ENCODE measurements around the gene GRID2.

DNA sequence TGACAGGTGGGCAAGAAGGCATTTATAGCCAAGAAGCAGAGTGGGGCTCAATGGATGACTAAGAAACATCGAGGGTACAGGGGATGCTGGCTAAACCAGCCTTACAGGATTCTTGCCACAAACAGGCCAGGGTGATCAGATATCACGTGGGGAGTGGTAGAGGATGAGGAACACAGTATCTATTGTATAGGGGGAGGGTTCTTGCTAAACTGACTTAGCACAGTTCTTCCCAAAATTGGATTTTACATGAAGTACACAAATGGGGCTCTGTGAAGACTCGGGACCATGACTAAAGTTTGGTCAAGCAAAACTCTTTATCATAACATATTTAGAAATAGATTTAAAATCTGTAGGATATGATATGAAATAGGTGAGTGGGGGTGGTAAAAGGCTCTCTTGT is 1380.8 kb downstream of the GRID2 start:
- no peak for TF ChIP-seq POLR2A (IDR thresholded peaks at IDR 0.05)
- TF ChIP-seq, protein P1, sequence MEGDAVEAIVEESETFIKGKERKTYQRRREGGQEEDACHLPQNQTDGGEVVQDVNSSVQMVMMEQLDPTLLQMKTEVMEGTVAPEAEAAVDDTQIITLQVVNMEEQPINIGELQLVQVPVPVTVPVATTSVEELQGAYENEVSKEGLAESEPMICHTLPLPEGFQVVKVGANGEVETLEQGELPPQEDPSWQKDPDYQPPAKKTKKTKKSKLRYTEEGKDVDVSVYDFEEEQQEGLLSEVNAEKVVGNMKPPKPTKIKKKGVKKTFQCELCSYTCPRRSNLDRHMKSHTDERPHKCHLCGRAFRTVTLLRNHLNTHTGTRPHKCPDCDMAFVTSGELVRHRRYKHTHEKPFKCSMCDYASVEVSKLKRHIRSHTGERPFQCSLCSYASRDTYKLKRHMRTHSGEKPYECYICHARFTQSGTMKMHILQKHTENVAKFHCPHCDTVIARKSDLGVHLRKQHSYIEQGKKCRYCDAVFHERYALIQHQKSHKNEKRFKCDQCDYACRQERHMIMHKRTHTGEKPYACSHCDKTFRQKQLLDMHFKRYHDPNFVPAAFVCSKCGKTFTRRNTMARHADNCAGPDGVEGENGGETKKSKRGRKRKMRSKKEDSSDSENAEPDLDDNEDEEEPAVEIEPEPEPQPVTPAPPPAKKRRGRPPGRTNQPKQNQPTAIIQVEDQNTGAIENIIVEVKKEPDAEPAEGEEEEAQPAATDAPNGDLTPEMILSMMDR (IDR thresholded peaks at IDR 0.05), result no peak
- no peak for TF ChIP-seq POLR2AphosphoS5 (IDR thresholded peaks at IDR 0.05)

Data from transverse colon (tissue), 4 donors.